Gastroesophageal sphincter (tissue), 4 donors: Measurements from ENCODE around the gene FUT2. TPM values are rescaled to one million over a fixed set of nuclear protein-coding genes. Genes with fewer than 3 reads are reported as not detected.

ENCODE experiments used
- ATAC-seq: fragments of 150-250 bp; one replicate; pipeline ENCODE4 v1.9.1; 2016; ENCODE audit warnings: mild to moderate bottlenecking, moderate library complexity
- H3K27ac ChIP-seq, 4 donors: fragments of 200-600 bp; sonication (generic) in 3 of 4; 1 replicate in 3 of 4; 2 replicates in 1 of 4; pipeline ENCODE4 v1.5.1; 2016 to 2019
- H3K27me3 ChIP-seq: fragments of 200-600 bp; sonication (generic); one replicate; pipeline ENCODE4 v1.5.1; 2019
- H3K36me3 ChIP-seq, 2 donors: fragments of 200-600 bp; sonication (generic); one replicate each; pipeline ENCODE4 v1.5.1; 2019; ENCODE audit warnings: control low read depth in 1 of 2
- H3K4me1 ChIP-seq, 3 donors: fragments of 200-600 bp; sonication (generic); 1 replicate in 2 of 3; 2 replicates in 1 of 3; pipeline ENCODE4 v1.5.1; 2016 to 2019; ENCODE audit warnings: control low read depth in 2 of 3
- H3K4me3 ChIP-seq, 2 donors: fragments of 200-600 bp; sonication (generic); one replicate each; pipeline ENCODE4 v1.5.1; 2019; ENCODE audit warnings: mild to moderate bottlenecking in 1 of 2, moderate library complexity in 1 of 2
- H3K9me3 ChIP-seq, 3 donors: fragments of 200-600 bp; sonication (generic); one replicate each; pipeline ENCODE4 v1.5.1; 2017 to 2019; ENCODE audit warnings: control low read depth in 2 of 3
- EP300 ChIP-seq: sonication (generic); formaldehyde crosslinking; IDR thresholded peaks from one replicate; pipeline ENCODE4 v1.6.1; 2017; ENCODE audit warnings: antibody characterized with exemption, mild to moderate bottlenecking
- POLR2A ChIP-seq, 2 donors: fragments of 450-650 bp; IDR thresholded peaks; one replicate each; pipeline ENCODE4 v1.6.1; 2017; ENCODE audit warnings: antibody characterized with exemption in 2 of 2, mild to moderate bottlenecking in 2 of 2, moderate library complexity in 1 of 2
- POLR2AphosphoS5 ChIP-seq: sonication (generic); formaldehyde crosslinking; IDR thresholded peaks from one replicate; pipeline ENCODE4 v1.6.1; 2017; ENCODE audit warnings: antibody characterized with exemption
- WGBS, 2 donors: methylation state at CpG; one replicate each; pipeline ENCODE4 v1.1.5; 2018; ENCODE audit warnings: low coverage in 1 of 2; 5-methylcytosine and 5-hydroxymethylcytosine counted together
- total RNA-seq, 4 donors: library from RNA; depleted of rRNA; stranded (reverse); fragments of >200 nt; gene quantifications; one replicate each; pipeline ENCODE4 v1.1.0, GENCODE V29; 2016
- TF ChIP-seq, protein P1 (sequence below), 4 experiments: fragments of 200-600 bp in 2 of 4; fragments of 450-650 bp in 2 of 4; sonication (generic) in 1 of 4; IDR thresholded peaks; one replicate each; pipeline ENCODE4 v1.5.1; 2017 to 2019; ENCODE audit warnings: antibody characterized with exemption in 4 of 4, mild to moderate bottlenecking in 2 of 4, moderate library complexity in 2 of 4

The FUT2 gene
- total RNA-seq, 4 donors from 2014 or later = 3.4 TPM; not detected in 3

DNA sequence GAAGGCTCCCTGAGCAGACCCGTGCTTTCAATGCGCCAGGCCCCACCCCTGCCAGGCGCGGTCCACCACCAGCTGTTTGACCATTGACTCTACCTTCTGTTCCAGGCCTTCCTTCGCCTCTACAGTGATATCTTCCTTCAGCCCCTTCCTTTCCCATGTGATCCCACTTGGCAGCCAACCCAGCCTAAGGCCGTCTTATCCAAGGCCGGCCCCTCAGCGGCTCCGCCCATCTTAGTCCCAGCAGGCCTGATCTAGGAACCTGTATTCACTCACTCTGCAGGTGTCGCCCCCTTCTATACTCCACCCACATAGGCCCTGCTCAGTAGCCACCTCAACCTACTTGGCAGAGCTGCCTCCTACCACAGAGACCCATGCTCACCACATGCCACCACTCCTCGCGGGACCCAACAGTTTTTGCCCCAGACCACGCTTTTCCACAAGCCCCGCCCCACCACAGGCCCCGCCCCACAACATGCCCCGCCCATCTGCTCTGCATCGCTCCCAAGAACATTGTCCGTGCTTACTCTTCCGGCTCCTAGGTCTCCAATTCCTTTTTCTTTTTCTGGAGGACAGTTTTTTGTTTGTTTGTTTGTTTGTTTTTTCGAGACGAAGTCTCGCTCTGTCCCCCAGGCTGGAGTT is 41.7 kb downstream of the FUT2 start:
- Histone ChIP-seq H3K36me3 (peaks cover 0 to 4% of the 10 kb centered on the region in 2 donors), H3K9me3 (no peaks in the 10 kb centered on the region), H3K27ac (no peak overlapping the region), H3K4me3 (peak overlapping the region in 1 of 2 donors; percentile 62), H3K27me3 (peaks cover 11% of the 10 kb centered on the region), H3K4me1 (peaks cover 0 to 34% (median 0%) of the 10 kb centered on the region in 3 donors)
- 61 to 71% methylated on average over 17 to 21 of the region's 22 CpGs for WGBS, 2 donors
- no peak for ATAC-seq
- TF ChIP-seq POLR2A (IDR thresholded peaks at IDR 0.05) = no peak
- TF ChIP-seq EP300 = no peak
- TF ChIP-seq, protein P1, sequence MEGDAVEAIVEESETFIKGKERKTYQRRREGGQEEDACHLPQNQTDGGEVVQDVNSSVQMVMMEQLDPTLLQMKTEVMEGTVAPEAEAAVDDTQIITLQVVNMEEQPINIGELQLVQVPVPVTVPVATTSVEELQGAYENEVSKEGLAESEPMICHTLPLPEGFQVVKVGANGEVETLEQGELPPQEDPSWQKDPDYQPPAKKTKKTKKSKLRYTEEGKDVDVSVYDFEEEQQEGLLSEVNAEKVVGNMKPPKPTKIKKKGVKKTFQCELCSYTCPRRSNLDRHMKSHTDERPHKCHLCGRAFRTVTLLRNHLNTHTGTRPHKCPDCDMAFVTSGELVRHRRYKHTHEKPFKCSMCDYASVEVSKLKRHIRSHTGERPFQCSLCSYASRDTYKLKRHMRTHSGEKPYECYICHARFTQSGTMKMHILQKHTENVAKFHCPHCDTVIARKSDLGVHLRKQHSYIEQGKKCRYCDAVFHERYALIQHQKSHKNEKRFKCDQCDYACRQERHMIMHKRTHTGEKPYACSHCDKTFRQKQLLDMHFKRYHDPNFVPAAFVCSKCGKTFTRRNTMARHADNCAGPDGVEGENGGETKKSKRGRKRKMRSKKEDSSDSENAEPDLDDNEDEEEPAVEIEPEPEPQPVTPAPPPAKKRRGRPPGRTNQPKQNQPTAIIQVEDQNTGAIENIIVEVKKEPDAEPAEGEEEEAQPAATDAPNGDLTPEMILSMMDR (IDR thresholded peaks at IDR 0.05) = no peak
- no peak for TF ChIP-seq POLR2AphosphoS5

DNA sequence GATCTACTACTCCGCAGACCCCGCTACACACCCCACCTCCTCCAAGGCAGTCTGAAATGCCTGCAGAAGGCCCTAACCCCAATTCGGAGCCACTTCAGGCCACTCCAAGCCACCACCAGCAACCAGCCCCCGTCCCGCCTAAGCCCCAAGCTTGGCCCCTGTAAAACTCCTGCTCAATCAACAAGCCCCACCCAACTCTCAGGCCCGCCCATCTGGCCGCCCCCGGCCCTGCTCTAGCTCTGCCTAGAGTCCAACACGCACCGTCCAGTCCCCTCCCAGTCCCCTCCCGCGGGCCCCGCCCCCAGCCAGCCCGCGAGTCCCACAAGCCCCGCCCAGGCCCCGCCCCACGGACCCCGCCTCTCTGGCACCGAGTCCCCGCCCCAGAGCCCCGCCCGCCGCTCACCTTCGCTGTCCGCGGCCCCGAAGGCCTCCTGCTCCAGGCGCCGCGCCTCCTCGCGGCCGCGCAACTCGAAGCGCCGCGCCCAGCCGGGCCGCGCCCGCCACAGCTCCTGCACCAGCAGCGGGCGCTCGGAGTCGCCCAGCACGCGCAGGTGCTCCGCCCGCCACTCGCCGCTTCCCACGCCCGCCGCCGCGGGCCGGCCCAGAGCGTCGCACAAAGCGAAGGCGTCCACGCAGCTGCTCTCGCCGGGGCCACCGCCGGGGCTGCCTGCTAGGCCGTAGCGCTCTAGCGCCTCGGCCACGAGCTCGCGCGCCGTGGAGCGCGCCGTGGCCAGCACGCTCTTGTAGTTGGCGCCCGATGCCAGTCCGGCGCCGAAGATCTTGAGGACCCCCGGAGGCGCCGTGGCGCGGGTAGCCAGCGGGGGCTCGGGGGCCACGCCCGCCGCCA is 43.0 kb downstream of the FUT2 start:
- peak; percentile 86 for ATAC-seq
- Histone ChIP-seq H3K4me3 (peak overlapping the region; percentile 27 to 62), H3K4me1 (peaks cover 0 to 34% (median 0%) of the 10 kb centered on the region in 3 donors)

DNA sequence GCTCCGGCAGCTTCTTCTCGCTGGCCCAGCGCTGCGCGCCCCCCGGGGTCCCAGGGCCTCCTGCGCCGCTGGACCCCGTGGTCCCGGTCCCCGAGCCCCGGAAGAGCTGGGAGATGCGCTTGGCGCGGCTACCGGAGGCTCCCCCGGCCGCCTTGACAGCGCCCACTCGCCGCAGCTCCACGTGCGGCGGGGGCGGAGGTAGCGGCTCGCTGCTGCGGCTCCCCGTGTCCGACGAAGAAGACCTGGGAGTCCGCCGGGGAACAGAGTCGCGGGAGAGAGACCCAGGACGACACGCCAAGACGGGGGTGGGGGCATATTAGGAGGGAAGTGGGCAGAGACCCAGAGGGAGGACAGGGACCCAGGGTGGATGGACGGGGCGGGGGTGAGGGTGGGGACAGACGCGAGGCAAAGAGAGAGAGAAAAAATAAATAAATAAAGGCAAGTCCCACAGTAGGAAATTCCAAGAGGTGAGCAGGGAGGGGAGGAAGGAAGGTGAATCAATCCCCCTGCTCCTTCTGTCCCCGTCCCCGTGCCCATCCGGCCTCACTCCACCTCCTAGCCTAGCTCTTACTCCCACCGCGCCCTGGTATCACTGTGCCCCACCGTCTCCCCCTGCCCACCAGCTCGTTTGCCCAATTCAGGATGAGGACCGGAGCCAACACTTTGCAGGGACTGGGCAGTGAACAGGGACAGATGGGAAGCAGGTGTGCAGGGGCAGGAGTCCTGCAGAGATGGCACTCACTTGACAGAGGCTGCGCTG is 43.8 kb downstream of the FUT2 start:
- H3K36me3 ChIP-seq = no peaks in the 10 kb centered on the region
- H3K27ac ChIP-seq = peak overlapping the region in 3 of 4 donors; percentile 59 to 80 (median 73)
- H3K4me3 ChIP-seq = peak overlapping the region; percentile 27 to 62
- WGBS, 2 donors = 33 to 40% methylated on average over 1 to 11 of the region's 51 CpGs
- H3K27me3 ChIP-seq = peaks cover 6% of the 10 kb centered on the region
- no peak for ATAC-seq
- TF ChIP-seq POLR2AphosphoS5 (no peak), EP300 (no peak), POLR2A (IDR thresholded peaks at IDR 0.05) (no peak)
- TF ChIP-seq, protein P1 (IDR thresholded peaks at IDR 0.05) = no peak
- peaks cover 0 to 34% (median 0%) of the 10 kb centered on the region in 3 donors for H3K4me1 ChIP-seq
- no peaks in the 10 kb centered on the region for H3K9me3 ChIP-seq

More for the DNA sequence above, 43.0 kb downstream of the FUT2 start:
- Histone ChIP-seq H3K27ac (peak overlapping the region in 3 of 4 donors; percentile 59 to 80 (median 73)), H3K27me3 (peaks cover 6% of the 10 kb centered on the region), H3K36me3 (no peaks in the 10 kb centered on the region), H3K9me3 (no peaks in the 10 kb centered on the region)
- no peak for TF ChIP-seq POLR2A (IDR thresholded peaks at IDR 0.05)
- TF ChIP-seq, protein P1 (IDR thresholded peaks at IDR 0.05) = peak in 3 of 4 experiments; percentile 59 to 69 (median 67)
- 6% methylated on average over 9 of the region's 96 CpGs; no CpG with 5 or more reads in 1 of the 2 donors for WGBS, 2 donors

DNA sequence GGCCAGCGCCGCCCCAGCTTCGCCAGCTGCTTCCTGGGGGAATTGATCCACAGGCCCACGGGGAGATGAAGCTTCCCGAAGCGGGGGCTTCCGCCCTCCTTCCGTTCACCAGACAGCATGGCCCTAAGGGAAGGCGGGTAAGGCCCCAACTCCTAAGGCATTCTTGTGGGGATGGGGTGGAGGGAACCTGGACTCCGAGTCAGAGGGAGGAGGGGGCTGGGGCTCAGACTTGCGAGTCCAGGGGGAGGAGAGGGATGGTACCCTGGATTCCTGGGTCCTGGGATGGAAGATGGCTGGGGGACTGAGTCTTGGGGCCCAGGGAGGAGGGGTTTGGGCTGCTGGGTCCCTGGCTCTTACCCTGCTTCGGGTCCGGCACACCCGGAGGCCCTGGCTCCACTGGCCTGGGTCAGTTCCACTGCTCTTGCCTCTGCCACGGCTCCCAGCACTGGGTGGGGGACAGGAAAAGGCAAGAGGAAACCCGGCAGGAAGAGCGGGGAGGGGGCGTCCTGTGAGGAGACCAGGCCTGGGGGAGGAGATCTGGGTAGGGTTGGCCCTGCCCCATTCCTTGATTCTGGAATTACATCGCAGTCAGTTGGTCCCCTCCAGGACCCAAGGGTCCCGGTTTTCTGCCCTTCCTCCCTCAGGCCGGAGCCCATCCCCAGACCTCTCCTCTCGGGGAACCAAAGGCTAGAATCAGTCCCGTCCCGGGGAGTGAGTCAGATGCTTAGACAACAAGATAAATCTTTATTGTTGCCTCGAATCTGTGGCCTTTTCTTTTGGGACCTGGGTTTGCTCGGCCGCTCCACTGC is 44.6 kb downstream of the FUT2 start, which contains the start of gene RASIP1:
Gene RASIP1 (minus strand): TSS at position 447 of the 809 bp plus-strand sequence. CDS start 328 bp downstream, at position 119.
- Histone ChIP-seq H3K36me3 (no peaks in the 10 kb centered on the region), H3K4me3 (peak within 1 kb of the TSS; percentile 27 to 62), H3K9me3 (no peaks in the 10 kb centered on the region), H3K4me1 (peaks cover 0 to 34% (median 0%) of the 10 kb centered on the region in 3 donors), H3K27ac (peak within 1 kb of the TSS in 3 of 4 donors; percentile 49 to 80 (median 73)), H3K27me3 (peaks cover 6% of the 10 kb centered on the region)
- WGBS, 2 donors = 64% methylated on average over 6 of the region's 27 CpGs; no CpG with 5 or more reads in 1 of the 2 donors
- ATAC-seq = peak; percentile 23
- TF ChIP-seq, protein P1 (IDR thresholded peaks at IDR 0.05) = no peak
- TF ChIP-seq POLR2AphosphoS5 (peak; percentile 27), EP300 (no peak), POLR2A (IDR thresholded peaks at IDR 0.05) (peak in 1 of 2 donors; percentile 16)
